Loucy (cell line): ENCODE results near the gene PSMB8.

ENCODE experiments used
- CTCF ChIP-seq: fragments of 200-600 bp; sonication (generic); conservative IDR thresholded peaks from 2 replicates; pipeline ENCODE4 v1.5.1; 2014; ENCODE audit warnings: mild to moderate bottlenecking, antibody characterized with exemption, low read length
- EZH2phosphoT487 ChIP-seq: fragments of 200-600 bp; IDR thresholded peaks from 2 replicates; pipeline ENCODE4 v1.6.1; 2018; ENCODE audit warnings: antibody characterized with exemption, mild to moderate bottlenecking, moderate library complexity, borderline replicate concordance

- TF ChIP-seq CTCF (no peak), EZH2phosphoT487 (no peak)
Measured at GRCh38 chr6:32889533-32889932, 45.7 kb upstream of the PSMB8 start.
